ENCODE results near the gene GKN1. TPM values are rescaled to one million over a fixed set of nuclear protein-coding genes. Genes with fewer than 3 reads are reported as not detected.

The GKN1 gene
- polyA plus RNA-seq, 1 donor from 2014 or later = not detected

- Histone ChIP-seq H4K20me1 (ENCODE audit: insufficient read depth) (no peaks in the 10 kb centered on the region), H3K9me2 (ENCODE audit: insufficient read depth, low read length) (no peaks in the 10 kb centered on the region), H3K9me3 (ENCODE audit: low read length) (no peaks in the 10 kb centered on the region), H3K36me3 (ENCODE audit: insufficient read depth, low read length) (no peaks in the 10 kb centered on the region), H2AFZ (ENCODE audit: low read depth, low read length) (no peak overlapping the region), H3K27me3 (ENCODE audit: insufficient read depth, low read depth, low read length) (no peaks in the 10 kb centered on the region), H3K27ac (ENCODE audit: low read length) (no peak overlapping the region), H3F3A (ENCODE audit: insufficient read depth, low read length, poor library complexity, severe bottlenecking) (no peaks in the 10 kb centered on the region), H3K79me2 (replicated peaks; ENCODE audit: insufficient read depth, low read length) (no peaks in the 10 kb centered on the region), H3K4me3 (ENCODE audit: low read length) (no peak overlapping the region), H3K9ac (ENCODE audit: low read length) (no peak overlapping the region), H3K4me2 (ENCODE audit: low read length) (no peak overlapping the region)
- TF ChIP-seq MXI1 (conservative IDR thresholded peaks at IDR 0.05; ENCODE audit: poor library complexity, severe bottlenecking) (no peak), TAF1 (IDR thresholded peaks at IDR 0.05; ENCODE audit: low read depth) (no peak), EP300 (conservative IDR thresholded peaks at IDR 0.05; ENCODE audit: poor library complexity, severe bottlenecking) (no peak), RAD21 (conservative IDR thresholded peaks at IDR 0.05) (no peak), EZH2 (IDR thresholded peaks at IDR 0.05; ENCODE audit: borderline replicate concordance, insufficient read depth, low read length, poor library complexity, severe bottlenecking) (no peak), SMC3 (conservative IDR thresholded peaks at IDR 0.05; ENCODE audit: poor library complexity) (no peak), CTCF (IDR thresholded peaks at IDR 0.05; ENCODE audit: poor library complexity, severe bottlenecking) (no peak), POLR2AphosphoS5 (IDR thresholded peaks at IDR 0.05) (no peak)
- TF ChIP-seq, protein P1, sequence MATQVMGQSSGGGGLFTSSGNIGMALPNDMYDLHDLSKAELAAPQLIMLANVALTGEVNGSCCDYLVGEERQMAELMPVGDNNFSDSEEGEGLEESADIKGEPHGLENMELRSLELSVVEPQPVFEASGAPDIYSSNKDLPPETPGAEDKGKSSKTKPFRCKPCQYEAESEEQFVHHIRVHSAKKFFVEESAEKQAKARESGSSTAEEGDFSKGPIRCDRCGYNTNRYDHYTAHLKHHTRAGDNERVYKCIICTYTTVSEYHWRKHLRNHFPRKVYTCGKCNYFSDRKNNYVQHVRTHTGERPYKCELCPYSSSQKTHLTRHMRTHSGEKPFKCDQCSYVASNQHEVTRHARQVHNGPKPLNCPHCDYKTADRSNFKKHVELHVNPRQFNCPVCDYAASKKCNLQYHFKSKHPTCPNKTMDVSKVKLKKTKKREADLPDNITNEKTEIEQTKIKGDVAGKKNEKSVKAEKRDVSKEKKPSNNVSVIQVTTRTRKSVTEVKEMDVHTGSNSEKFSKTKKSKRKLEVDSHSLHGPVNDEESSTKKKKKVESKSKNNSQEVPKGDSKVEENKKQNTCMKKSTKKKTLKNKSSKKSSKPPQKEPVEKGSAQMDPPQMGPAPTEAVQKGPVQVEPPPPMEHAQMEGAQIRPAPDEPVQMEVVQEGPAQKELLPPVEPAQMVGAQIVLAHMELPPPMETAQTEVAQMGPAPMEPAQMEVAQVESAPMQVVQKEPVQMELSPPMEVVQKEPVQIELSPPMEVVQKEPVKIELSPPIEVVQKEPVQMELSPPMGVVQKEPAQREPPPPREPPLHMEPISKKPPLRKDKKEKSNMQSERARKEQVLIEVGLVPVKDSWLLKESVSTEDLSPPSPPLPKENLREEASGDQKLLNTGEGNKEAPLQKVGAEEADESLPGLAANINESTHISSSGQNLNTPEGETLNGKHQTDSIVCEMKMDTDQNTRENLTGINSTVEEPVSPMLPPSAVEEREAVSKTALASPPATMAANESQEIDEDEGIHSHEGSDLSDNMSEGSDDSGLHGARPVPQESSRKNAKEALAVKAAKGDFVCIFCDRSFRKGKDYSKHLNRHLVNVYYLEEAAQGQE (IDR thresholded peaks at IDR 0.05; ENCODE audit: borderline replicate concordance) = no peak
Observed at GRCh38 chr2:68931799-68932198, 42.6 kb upstream of the GKN1 start.

DNA sequence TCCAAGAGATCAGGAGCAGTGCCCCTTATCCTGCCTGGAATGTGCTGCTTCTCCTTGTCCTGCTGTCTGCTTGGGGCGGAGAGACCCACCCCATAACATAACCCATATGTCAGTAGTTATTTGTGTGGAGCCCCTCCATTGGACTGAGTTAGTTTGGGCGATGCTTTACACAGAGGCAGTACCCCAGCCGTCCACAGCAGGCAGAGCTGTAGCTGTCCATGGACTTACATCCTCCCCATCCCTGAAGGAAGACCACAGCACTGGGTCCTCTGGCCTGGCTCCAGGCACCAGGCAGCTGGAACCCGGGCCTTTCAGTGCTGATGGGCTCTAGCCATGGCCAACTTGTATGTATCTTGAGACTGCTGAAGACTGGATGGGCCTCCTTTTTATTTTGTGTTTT is 42.0 kb upstream of the GKN1 start:
- no peak overlapping the region for H3K27ac ChIP-seq (ENCODE audit: low read length)
- H3K9ac ChIP-seq (ENCODE audit: low read length) = no peak overlapping the region
- no peaks in the 10 kb centered on the region for H3K27me3 ChIP-seq (ENCODE audit: insufficient read depth, low read depth, low read length)
- no peaks in the 10 kb centered on the region for H4K20me1 ChIP-seq (ENCODE audit: insufficient read depth)
- TF ChIP-seq CTCF (IDR thresholded peaks at IDR 0.05; ENCODE audit: poor library complexity, severe bottlenecking) = no peak
- no peak for TF ChIP-seq TAF1 (IDR thresholded peaks at IDR 0.05; ENCODE audit: low read depth)
- TF ChIP-seq, protein P1 (IDR thresholded peaks at IDR 0.05; ENCODE audit: borderline replicate concordance) = no peak
- no peak for TF ChIP-seq POLR2AphosphoS5 (IDR thresholded peaks at IDR 0.05)
- H2AFZ ChIP-seq (ENCODE audit: low read depth, low read length) = no peak overlapping the region
- no peak overlapping the region for H3K4me2 ChIP-seq (ENCODE audit: low read length)
- H3K4me3 ChIP-seq (ENCODE audit: low read length) = no peak overlapping the region
- H3K79me2 ChIP-seq (replicated peaks; ENCODE audit: insufficient read depth, low read length) = no peaks in the 10 kb centered on the region
- no peaks in the 10 kb centered on the region for H3K36me3 ChIP-seq (ENCODE audit: insufficient read depth, low read length)
- H3K9me2 ChIP-seq (ENCODE audit: insufficient read depth, low read length) = no peaks in the 10 kb centered on the region
- no peaks in the 10 kb centered on the region for H3K9me3 ChIP-seq (ENCODE audit: low read length)
- H3F3A ChIP-seq (ENCODE audit: insufficient read depth, low read length, poor library complexity, severe bottlenecking) = no peaks in the 10 kb centered on the region
